ENCODE measurements around the gene MXD4. TPM values are rescaled to one million over a fixed set of nuclear protein-coding genes. Genes with fewer than 3 reads are reported as not detected.

The MXD4 gene
- total and polyA plus RNA-seq, 9 of the 15 experiments (the other 6 are each of a cell fraction or from before 2014, with no cell fraction given), result 0.06 to 13.5 (median 5.9) TPM

GRCh38 chr4:2280531-2281300 lies 18.8 kb upstream of the MXD4 start (continued):
- TF ChIP-seq, protein P1, sequence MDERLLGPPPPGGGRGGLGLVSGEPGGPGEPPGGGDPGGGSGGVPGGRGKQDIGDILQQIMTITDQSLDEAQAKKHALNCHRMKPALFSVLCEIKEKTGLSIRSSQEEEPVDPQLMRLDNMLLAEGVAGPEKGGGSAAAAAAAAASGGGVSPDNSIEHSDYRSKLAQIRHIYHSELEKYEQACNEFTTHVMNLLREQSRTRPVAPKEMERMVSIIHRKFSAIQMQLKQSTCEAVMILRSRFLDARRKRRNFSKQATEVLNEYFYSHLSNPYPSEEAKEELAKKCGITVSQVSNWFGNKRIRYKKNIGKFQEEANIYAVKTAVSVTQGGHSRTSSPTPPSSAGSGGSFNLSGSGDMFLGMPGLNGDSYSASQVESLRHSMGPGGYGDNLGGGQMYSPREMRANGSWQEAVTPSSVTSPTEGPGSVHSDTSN (CRISPR knock-in tag; IDR thresholded peaks at IDR 0.05; ENCODE audit: low read depth), result no peak
- TF ChIP-seq, protein P1 (tag; conservative IDR thresholded peaks at IDR 0.05; ENCODE audit: low read depth), result no peak
- TF ChIP-seq ESRRA (IDR thresholded peaks at IDR 0.05; ENCODE audit: borderline replicate concordance, low read depth), result no peak
- no peak for TF ChIP-seq NFIC (IDR thresholded peaks at IDR 0.05)
- TF ChIP-seq EP300 (IDR thresholded peaks at IDR 0.05; ENCODE audit: low read length), result no peak
- TF ChIP-seq THRA (IDR thresholded peaks at IDR 0.05), result no peak

- in situ Hi-C loops (cut with MboI), result no loop called here
Measured at GRCh38 chr4:2277956-2278355, 16.0 kb upstream of the MXD4 start.

More at GRCh38 chr4:2277956-2278355, 16.0 kb upstream of the MXD4 start:
- no peaks in the 10 kb centered on the region for H4K20me1 ChIP-seq (replicated peaks; ENCODE audit: control insufficient read depth, insufficient read depth, low read length)
- no peak overlapping the region for H3K4me3 ChIP-seq
- intact Hi-C loops (cut with micrococcal nuclease), result no loop called here
- CTCF ChIA-PET (ENCODE audit: low intra/inter-chr PET ratio), result no interaction called here
- no peak overlapping the region for H2AFZ ChIP-seq (ENCODE audit: low read depth, low read length)
- H3K36me3 ChIP-seq (ENCODE audit: control insufficient read depth, insufficient read depth, low read length), result peaks cover 3% of the 10 kb centered on the region; the same call in 1 of the 3 replicates
- ATAC-seq (no peak), DNase-seq (ENCODE audit: extremely low read depth in 1 of 4, low spot score in 3 of 4) (no peak), FAIRE-seq (no peak)
- H3K4me2 ChIP-seq (ENCODE audit: insufficient read depth, low read length), result no peak overlapping the region
- WGBS (ENCODE audit: insufficient coverage, low coverage, missing lambda C conversion rate), result 87% methylated on average over 8 of the region's 9 CpGs
- no peaks in the 10 kb centered on the region for H3K79me2 ChIP-seq (ENCODE audit: control insufficient read depth, insufficient read depth, low read length)
- H3K9me1 ChIP-seq (ENCODE audit: control insufficient read depth, insufficient read depth, low read length), result no peaks in the 10 kb centered on the region
- no peaks in the 10 kb centered on the region for H3K27me3 ChIP-seq (ENCODE audit: control insufficient read depth in 2 of 2, insufficient read depth in 2 of 2, low read length in 2 of 2)
- no peak overlapping the region for H3K27ac ChIP-seq (ENCODE audit: extremely low read depth, low read depth, low read length)
- TF ChIP-seq MCM7 (IDR thresholded peaks at IDR 0.05), result no peak
- TF ChIP-seq TSC22D4 (tag; IDR thresholded peaks at IDR 0.05), result no peak
- TF ChIP-seq ZNF780A (CRISPR knock-in tag; IDR thresholded peaks at IDR 0.05), result no peak
- no peak for TF ChIP-seq KLF13 (tag; IDR thresholded peaks at IDR 0.05; ENCODE audit: borderline replicate concordance, low read depth)
- no peak for TF ChIP-seq HMG20A (CRISPR knock-in tag; conservative IDR thresholded peaks at IDR 0.05)
- TF ChIP-seq HMG20B (CRISPR knock-in tag; IDR thresholded peaks at IDR 0.05), result no peak
- no peak for TF ChIP-seq EHMT2 (IDR thresholded peaks at IDR 0.05)
- no peak for TF ChIP-seq SMARCB1 (IDR thresholded peaks at IDR 0.05; ENCODE audit: insufficient read length, low read depth)
- no peak for TF ChIP-seq ZNF175 (CRISPR knock-in tag; IDR thresholded peaks at IDR 0.05; ENCODE audit: low read depth)
- no peak for TF ChIP-seq MYBL2 (IDR thresholded peaks at IDR 0.05; ENCODE audit: low read depth)
- TF ChIP-seq MYBL2 (CRISPR knock-in tag; IDR thresholded peaks at IDR 0.05; ENCODE audit: borderline replicate concordance), result no peak
- TF ChIP-seq NCOA6 (IDR thresholded peaks at IDR 0.05), result no peak
- no peak for TF ChIP-seq POLR3G (IDR thresholded peaks at IDR 0.05; ENCODE audit: extremely low read depth, insufficient read length, insufficient replicate concordance)
- POLR2A ChIA-PET, result no interaction called here
- H3K9me3 ChIP-seq (replicated peaks; ENCODE audit: control insufficient read depth, insufficient read depth, low read depth, low read length), result no peaks in the 10 kb centered on the region
- H3K9ac ChIP-seq (ENCODE audit: insufficient read depth in 1 of 2, low read depth in 2 of 2, low read length in 2 of 2), result no peak overlapping the region
- H3K4me1 ChIP-seq (replicated peaks in 1 of 2; ENCODE audit: control insufficient read depth in 2 of 2, insufficient read depth in 2 of 2, low read length in 2 of 2), result peaks cover 5 to 28% of the 10 kb centered on the region in 2 experiments; a peak in 4 of 5 replicates
- no TSS peak for BruUV-seq (replicated peaks)

All from K562 (cell line).